DMS53 (cell line): Measurements from ENCODE around the gene GMDS.
A peak's percentile ranks its signal among the peaks of the same experiment; 100 is the strongest.
"Not testable (repeated sequence)": the region's sequence is repeated elsewhere in the genome, so short reads cannot be mapped to it uniquely, and the experiment has no call there.

Source experiments
- DNase-seq: peaks from one replicate; lab custom pipeline; 2025; lab: John Stamatoyannopoulos, UW

GMDS gene

DNA sequence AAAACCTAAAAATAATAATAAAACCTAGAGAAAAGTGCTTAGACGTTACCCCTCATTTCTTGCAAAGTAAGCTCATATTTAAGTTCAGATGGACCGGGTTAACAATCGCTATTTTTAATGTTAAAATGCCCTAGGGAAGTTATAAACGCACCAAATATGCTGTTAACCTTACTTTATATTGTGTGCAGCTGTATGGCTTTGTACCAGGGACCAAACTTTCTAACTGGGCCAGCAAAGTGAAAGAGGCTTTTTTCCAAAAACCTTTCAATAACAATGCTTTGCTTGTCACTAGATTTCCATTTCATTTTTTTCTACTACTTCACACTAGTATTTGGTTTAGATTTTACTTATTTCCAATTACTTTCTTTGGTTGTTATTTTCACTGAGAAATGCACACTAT is 387.2 kb downstream of the GMDS start:
- DNase-seq: no peak

DNA sequence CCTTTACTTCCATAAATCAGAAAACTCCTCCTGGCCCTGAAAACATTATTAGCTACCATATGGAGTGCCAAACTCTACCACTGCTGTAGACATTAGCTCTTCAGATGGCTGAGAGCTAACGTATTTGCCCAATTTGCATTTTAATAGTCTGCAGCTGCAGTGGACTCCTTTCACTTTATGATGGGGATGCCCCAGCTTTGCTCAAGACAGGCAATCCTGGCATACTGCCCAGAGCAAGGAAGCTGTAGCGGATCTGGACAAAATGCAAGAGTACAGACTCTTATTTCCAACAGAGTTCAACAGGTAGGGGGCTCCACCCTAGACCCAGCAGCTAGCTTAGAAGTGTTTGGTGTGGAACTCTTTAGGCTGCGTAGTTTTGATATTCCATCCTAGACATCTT is 389.0 kb downstream of the GMDS start:
- DNase-seq: peak; percentile 80

DNA sequence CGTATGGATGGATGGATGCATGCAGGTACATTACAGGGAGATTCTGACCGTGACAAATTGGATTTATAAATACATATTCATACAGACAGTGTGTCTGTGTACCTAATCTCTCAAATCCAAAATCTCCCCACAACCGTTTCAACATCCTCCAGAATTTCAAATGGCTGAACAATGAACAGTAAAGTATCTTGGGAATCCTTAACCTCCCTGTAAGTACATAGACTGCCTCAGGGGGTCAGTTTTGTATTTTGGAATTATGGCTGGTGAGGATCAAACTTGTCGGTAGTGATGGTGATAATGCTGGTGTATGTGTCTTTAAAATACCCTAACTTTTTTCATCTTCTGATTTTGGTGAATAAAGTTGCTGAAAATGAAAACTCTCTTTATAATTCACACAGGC is 389.5 kb downstream of the GMDS start:
- DNase-seq: no peak

DNA sequence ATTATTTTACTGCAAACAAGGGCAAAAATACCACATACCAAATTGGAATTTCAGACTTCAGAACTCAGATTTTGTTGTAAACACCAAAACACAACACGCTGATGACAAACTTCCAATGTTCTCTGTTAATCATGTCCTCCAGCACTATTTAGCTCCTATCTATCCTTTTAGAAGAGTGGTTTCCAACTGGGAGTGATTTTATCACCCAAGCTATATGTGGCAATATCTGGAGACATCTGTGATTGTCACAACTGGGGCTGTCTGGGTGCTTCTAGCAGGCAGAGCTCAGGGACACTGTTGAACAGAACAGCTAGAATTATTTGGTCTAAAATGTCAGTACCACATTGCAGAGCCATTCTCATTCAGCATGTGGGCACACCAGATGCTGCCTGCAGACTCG is 391.1 kb downstream of the GMDS start:
- DNase-seq: no peak

DNA sequence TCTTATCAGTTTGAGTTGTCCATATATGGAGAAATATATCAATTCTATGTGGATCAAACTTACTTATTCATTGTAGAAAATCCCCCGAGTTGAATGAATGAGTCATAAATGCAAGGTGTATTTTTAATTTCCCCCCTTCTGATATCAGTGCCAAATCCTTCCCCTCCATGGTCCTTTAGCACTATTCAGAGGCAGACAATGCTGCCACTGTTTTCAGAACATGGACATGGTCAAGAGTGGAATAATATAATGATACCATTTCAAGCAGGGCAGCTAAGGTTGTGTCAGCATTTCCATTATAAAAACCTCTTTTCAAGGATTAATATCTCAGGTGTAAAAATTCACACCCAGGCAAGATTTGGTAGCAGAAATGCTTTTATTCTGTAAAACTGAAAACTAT is 391.6 kb downstream of the GMDS start:
- DNase-seq: no peak

DNA sequence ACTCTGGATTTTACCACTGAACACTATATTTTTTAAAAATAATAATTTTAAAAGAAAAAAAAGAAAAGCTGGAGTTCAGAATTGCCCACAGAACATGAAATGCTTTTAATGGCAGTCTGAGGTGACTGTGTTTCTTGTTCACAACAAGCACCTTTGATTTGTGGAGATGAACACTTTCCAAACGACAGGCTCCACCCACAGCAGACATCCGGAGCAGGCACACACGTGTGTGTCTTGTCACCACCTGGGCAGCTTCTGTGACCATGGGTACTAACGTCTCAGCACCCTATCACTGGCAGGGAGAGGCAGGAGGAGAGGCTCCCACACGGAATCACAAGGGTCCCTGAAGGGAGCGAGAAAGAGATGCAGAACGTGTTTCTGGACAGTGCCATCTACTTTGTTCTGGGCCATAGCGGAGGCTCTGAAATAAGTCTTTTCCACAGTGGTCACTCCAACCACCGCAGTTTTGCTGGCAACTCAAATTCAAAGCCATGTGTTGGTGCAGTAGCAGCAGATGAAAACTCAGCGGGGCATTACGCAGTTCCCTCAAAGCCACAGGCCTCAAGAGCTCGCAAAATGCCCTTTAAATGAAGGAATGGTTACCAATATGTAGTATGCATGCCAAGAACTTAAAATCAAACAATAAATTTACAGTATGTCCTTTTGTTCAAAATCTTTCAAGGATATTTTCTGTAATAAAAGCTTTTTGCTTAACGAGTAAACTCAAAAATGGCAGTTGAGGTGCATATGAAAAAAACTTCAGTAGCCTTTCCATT is 393.5 kb downstream of the GMDS start:
- no peak for DNase-seq

DNA sequence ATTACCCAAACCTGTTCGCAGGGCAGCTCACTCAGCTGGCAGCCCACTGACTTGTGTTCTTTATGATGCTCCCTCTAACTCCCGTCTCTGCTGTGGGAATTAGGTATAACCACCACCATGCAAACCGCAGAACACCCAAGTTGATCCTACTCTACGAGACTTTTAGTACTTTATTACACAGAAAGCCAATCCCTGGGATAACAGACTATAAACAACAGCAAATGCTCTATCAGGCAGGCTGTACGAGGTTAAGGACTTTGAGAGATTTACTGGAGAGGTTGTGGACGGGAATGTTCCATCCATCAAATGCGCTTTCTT is 394.6 kb downstream of the GMDS start:
- DNase-seq: no peak

DNA sequence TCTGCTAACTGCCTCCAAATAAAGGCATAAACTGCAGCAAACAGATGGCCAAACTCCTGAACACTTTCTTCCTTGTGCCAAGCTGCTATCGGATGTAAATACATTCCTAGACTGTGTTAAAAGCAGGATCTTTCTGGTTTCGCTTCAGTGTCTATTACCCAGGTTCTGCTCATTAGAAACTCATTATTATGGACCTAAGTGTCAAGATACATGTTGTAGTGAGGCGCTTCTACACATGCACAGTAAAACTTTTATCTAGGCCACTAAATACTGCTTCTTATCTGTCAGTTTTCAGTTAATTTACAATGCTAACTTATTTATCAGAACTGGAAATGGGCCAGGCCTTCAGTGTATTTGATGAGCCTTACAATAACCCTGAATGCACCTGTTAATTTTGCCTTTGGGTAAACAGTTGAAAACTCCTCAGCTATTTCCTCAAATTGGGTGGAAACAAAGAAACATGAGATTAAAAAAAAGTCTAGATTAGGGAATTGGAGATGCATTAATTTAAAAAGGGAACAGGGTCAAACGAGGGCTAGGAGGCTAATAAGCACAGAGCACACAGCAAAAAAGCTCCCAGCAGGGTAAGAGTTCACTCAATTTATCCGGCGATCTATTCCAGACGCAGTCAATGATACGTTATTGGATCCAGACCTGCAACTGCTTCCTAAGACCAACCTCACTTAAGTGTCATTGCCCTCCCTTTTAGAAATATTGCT is 395.1 kb downstream of the GMDS start:
- DNase-seq: no peak

DNA sequence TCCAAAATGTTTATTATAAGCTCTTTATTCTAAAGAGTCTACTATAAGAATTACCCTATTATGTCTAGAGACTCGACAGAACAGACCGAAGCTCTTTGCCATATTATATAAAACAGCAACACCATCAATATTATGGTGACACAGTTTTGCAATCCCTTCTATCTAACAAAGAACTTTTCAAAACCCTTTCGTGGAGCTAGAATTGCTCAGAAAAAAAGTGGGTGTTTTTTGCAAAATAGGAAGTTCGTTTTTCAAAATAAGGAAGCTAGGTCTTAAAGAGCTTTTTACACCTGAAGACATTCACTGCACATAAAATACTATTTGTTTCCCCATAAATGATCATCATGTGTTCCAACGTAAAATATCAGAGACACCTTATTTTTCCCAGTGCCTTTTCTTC is 395.7 kb downstream of the GMDS start:
- DNase-seq: no peak

DNA sequence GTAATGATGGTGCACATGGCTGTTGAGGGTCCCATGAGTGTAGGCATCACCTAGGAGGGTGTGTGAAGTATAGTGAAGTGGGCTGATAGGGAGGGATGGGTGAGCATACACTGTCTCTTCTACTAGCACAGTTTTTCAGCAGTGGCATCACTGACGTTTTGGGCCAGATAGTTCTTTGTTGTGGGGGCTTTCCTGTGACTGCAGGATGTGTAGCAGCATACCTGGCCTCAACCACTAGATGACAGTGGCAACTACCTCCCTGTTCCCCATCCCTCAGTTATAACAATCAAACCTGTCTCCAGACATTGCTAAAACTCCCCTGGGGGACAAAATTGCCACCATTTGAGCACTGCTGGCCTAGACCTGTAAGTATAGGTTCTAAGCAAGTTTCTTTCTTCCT is 396.7 kb downstream of the GMDS start:
- DNase-seq: no peak

DNA sequence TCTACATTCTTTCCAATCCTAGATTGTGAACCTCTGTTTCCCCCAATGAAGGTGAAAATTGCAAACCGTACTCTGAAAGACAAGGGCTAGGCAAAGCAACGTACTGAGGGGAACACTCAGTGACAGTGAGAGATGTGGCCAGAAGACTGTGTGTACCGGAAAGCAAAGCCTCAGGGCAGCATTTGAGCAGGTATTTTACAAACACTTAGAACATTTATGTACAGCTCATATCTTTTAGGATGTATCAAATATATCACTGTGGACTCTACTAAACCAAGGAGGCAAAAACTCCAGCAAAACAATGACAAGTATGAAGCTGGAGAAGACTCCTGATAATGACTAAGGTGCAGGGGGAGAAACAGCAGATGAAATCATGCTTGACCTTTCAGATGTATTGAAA is 398.8 kb downstream of the GMDS start:
- no peak for DNase-seq

DNA sequence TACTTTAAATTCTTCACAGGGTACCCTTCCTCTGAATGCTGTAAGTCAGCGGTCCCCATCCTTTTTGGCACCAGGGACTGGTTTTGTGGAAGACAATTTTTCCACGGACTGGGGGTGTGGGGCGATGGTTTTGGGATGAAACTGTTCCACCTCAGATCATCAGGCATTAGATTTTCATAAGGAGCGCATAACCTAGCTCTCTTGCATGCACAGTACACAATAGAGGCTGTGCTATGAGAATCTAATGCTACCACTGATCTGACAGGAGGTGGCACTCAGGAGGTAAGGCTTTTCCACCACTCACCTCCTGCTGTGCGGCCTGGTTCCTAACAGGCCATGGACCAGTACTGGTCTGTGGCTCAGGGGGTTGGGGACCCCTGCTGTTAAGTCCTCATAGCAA is 399.9 kb downstream of the GMDS start:
- not testable (repeated sequence) for DNase-seq

DNA sequence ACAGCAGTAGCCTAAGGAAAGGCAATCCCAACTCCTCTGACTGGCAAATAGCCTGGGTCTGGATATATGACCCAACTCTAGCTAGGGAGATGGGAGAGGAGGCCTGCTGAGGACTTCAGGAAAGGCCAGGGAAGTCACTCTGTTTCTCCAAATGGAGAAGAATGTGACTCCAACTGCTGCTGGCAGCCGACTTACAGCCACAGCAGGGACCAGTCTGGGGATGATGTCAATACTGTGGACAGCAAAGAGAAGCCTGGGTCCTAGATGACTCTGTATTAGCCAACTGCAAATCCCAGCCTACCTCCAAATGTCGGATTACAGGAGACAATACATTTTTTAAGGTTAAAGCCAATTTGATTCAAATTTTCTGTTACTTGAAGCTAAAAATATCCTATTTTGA is 403.1 kb downstream of the GMDS start:
- no peak for DNase-seq

DNA sequence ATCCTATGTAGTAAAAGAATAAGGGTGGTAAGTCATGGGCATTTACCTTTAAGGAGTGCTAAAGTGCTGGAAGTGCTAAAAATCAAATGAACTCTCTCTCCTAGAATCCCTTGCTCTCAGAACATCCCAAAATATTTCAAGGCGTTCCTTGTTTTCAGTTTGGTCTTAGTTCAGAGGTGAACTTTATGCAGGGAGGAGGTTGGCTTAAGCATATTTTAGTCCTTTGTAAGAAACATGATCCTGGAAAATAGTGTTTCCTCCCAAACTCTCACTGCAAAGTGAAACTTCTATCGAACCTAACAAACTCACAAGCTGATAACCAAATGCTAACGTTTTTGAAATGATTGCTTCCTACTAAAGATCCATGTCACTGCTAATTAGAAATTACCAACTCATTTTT is 404.3 kb downstream of the GMDS start:
- no peak for DNase-seq

DNA sequence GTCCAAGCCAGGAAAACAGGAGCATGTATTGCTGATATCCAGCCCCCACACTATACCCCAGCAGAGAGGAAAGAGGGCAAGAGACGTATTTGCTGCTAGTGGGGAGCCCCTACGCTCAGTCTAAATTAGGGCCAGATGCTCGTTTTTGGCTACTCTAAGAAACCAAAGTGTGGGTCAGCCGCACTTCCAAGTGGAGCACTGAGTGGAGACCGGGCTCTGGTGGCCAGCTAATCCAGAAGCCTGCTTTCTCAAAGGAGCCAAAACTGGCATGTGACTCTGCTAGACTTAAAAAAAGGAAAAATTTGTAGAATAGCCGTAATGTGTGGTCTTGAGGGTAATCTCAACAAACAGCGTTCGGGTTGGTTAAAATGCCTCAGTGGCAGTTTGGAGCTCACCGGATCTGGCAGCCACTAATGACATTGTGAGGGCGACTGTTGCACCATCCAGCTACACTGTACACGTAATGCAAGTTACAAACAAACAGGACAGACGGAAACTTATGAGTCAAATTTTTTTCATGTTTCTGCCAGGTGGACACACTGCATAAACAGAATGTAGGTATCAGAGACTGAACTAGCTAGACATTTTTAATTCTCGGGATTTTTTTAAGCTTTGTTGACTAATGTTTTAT is 404.8 kb downstream of the GMDS start:
- DNase-seq: no peak

DNA sequence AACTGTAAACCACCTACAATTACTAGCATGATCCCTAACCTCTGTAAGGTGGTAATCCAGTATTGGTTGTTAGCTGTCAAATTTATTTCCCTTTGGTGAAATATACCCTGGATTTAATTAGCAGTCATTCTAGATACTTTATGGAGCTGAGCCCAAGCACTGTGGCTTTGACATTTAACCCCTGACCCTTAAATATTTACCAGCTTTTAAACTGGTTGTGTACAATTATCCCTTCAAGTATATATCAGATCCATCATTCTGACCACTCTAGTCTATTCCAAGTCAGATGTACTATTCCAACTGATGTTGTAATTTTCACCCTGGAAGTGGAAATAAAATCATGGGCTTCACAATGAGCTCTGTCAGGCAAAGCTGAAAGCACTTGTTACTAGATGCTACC is 406.0 kb downstream of the GMDS start:
- no peak for DNase-seq

DNA sequence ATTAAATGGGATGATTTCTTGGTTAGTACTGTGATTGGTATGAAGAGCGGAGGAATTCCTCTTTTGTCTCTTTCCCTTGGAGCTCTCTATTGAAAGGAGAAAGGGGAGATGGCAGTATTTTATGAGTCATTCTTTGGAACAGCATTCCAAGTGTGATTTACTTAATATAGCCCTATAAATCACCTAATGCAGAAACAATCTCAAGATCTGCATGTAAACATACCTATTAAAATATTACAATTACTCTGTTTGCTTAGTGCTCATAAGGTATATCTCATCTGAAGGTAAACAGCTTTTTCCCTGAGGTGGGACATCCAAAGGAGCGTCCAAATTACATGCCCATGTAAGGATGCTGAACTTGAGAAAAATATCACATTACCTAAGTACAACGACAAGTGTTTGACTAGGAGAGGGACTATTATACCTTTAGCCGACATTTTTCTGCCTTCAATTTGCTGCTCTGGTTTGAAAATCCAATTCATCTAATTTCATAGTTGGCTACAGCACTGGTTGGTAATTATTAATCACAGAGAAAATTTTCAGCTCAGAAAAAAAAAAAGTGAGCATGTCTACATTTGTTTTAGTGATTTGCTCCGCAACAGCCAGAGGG is 406.7 kb downstream of the GMDS start:
- no peak for DNase-seq

DNA sequence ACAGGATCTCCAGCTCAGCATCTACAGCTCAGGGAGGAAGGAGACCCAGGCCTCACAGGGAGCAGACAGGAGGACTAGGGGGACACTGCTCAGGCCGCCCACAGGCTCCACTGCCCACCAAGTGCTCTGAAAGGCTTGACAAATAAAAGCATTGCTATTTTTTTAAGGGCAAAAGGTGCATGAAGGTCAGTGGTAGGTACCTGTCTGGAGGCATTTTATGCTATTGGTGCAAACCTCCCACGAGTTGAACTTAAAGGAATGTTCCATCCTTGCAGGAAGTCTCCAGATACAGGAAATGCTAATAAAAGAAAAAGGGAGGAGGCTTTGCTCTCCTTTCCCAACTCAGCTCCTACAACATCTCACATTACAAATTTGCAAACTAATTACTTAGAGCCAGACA is 407.6 kb downstream of the GMDS start:
- DNase-seq: no peak

DNA sequence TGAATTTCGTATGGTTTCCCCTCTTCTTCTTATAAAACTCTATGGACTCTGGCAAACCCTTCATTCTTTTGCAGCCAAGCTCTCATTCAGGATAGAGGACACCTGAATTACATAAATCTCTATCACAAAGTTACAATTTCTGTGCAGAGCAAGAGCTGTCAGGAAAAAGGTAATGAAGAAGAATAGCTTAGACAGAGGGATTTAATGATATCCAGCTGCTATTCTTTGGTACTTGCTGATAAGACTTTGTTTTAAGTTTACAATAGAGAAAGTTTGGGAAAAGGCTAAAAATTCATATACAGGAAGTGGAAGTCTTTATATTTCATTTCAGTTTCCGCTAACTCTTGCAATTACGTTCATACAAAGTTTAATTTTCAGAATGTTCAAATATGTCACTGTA is 408.7 kb downstream of the GMDS start:
- DNase-seq: no peak

DNA sequence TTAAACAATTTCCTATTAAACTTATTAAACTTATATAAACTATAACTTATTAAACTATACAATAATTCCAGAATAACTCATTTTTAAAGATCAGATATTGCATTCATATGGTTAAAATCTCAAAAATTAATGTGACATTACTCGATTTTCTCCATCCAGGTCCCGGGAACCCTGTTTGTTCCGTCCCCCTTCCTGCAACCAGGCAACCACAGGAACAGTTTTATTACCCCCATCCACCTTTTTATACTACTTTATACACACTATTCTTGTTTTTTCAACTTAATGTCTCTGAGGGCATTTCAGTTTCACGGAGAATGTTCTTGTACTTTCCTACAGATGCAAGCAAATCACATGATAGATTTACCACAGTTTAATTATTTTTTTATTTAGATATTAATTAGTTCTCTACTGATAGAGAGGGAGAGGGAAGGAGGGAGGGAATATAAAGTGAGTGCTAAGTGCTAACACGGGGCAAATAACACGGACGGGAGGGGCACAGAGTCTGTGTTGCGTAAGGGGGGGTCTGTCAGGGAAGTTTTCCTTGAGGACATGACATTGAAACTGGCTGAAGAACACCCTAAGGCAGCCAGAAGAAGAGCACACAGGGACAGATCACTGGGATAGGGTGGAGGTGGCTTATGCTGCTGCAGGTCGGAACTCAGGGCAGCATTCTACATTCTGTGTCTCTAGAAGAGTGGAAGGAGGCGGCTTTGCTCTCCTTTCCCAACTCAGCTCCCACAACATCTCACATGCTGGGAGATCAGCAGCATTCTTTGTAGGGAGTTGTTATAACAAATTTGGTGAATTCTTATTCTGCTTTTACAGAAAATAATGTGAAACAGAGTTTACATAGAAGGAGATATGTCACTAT is 410.5 kb downstream of the GMDS start:
- DNase-seq: no peak

DNA sequence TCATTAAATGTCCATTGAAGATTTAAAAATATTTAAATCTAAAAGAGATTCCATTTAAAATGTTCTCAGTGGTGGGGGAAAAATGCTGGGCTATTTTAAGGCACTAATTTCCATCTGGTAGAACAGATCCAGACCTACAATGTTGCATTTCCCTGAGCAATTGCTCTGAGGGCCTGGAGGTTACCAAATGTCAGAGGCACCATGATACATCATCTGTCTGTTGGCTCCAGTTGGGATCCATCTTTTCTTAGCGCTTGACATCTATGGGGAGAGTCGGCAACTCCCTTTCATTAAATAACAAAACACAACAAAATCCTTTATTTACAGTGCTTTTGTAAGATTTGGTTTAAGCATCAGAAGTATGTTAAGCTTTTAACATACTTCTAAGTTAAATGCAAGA is 411.2 kb downstream of the GMDS start:
- DNase-seq: no peak
